GM19452 (cell line): ENCODE data around the gene TNN.

ENCODE experiments used
- ATAC-seq: cut with Tn5 transposase; IDR thresholded peaks from one replicate; pipeline ENCODE4 v1.9.1; 2021; ENCODE audit not compliant: unreplicated experiment

Gene TNN

GRCh38 chr1:175062858-175063257, 4.8 kb upstream of the TNN start:
- ATAC-seq, result no peak

GRCh38 chr1:175070818-175071217, 3.2 kb downstream of the TNN start:
- no peak for ATAC-seq

GRCh38 chr1:175071276-175071943, 3.8 kb downstream of the TNN start:
- no peak for ATAC-seq

GRCh38 chr1:175072099-175072951, 4.7 kb downstream of the TNN start:
- ATAC-seq, result no peak

- ATAC-seq, result no peak
These were observed 5.4 kb downstream of the TNN start for GRCh38 chr1:175073061-175073460.

- ATAC-seq, result no peak
These were observed 6.0 kb downstream of the TNN start for GRCh38 chr1:175073633-175074032.

GRCh38 chr1:175075572-175076568, 8.2 kb downstream of the TNN start:
- no peak for ATAC-seq

GRCh38 chr1:175077356-175078030, 9.9 kb downstream of the TNN start:
- no peak for ATAC-seq

- ATAC-seq, result no peak
These were observed 11.0 kb downstream of the TNN start for GRCh38 chr1:175078629-175079028.

GRCh38 chr1:175079338-175079737, 11.7 kb downstream of the TNN start:
- no peak for ATAC-seq

GRCh38 chr1:175080030-175080429, 12.4 kb downstream of the TNN start:
- no peak for ATAC-seq

- no peak for ATAC-seq
These were observed 14.3 kb downstream of the TNN start for GRCh38 chr1:175081983-175082382.

GRCh38 chr1:175088525-175088951, 20.9 kb downstream of the TNN start:
- ATAC-seq, result no peak

- no peak for ATAC-seq
These were observed 21.6 kb downstream of the TNN start for GRCh38 chr1:175089136-175089718.

- ATAC-seq, result no peak
These were observed 23.1 kb downstream of the TNN start for GRCh38 chr1:175090780-175091179.

- no peak for ATAC-seq
These were observed 27.0 kb downstream of the TNN start for GRCh38 chr1:175094626-175095025.

- no peak for ATAC-seq
These were observed 27.4 kb downstream of the TNN start for GRCh38 chr1:175095069-175095468.

GRCh38 chr1:175095978-175096607, 28.5 kb downstream of the TNN start:
- ATAC-seq, result no peak

GRCh38 chr1:175097361-175097760, 29.7 kb downstream of the TNN start:
- ATAC-seq, result no peak

GRCh38 chr1:175099916-175100315, 32.3 kb downstream of the TNN start:
- no peak for ATAC-seq
